Epidermal melanocyte (primary cell): ENCODE data around the gene BDKRB1.

ENCODE experiments used
- DNase-seq: peaks from one replicate; pipeline ENCODE4 v3.0.0; 2011; ENCODE audit warnings: low spot score; ENCODE audit not compliant: insufficient read length

BDKRB1 gene

DNA sequence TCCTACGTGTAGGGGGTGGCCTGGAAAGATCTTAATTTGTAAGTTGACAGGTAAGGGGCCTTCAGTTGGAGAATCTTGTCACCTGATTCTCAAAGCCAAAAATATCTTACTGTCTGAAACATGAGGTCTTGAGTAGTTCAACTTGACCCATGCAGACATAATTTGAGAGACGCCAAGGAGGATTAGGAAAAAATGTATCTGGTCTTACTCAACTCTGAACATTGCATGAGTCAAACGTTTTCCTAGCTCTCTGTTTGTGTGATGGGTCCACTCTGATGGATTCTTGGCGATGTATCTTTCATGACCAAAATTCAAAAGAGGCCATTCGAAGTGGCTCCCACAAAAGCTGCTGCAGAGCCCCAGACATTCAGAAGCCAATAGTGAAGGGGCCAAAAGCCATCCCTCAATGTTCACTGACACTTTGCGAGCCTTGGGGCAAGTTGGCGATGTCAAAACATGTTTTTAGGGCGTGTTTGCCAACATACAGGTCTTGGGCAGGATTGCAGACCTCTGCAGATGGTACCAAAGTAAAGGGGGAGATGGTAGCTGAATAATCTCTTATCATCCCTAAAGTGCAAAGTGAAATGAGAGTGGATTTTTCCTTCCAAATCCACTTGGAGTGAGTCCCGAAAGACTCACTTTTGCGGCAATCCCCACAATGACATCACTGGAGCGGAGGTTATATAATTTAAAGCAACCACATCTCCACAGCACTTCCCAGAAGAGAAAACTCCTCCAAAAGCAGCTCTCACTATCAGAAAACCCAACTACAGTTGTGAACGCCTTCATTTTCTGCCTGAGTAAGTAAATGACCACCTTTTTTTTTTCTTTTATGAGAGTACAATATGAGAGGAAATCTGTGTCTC is at the start of gene BDKRB1:
TSS of gene BDKRB1 (plus strand) at position 710 of the 866 bp plus-strand sequence. CDS start 7,473 bp downstream, outside the sequence.
- no peak for DNase-seq

DNA sequence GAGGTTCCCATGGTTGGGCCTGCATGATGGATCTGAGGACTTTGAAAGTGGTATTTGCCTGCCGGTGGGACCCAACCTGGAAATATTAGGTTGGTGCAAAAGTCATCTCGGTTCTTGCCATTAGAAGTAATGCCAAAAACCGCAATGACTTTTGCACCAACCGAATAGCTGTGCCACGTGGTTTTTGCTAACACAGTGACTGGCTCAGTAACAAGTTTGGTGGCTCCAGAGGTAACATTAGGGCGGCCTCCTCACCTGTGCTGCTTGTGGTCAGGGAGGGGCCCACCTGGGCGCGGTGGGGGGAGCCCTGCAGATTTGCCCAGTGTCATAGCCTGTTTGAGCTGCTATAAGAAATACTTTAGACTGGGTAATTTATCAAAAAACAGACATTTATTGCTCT is 49.5 kb upstream of the BDKRB1 start:
- DNase-seq, result no peak

GRCh38 chr14:96207686-96208085 is 48.3 kb upstream of the BDKRB1 start:
- DNase-seq, result no peak

- DNase-seq, result no peak
Observed at GRCh38 chr14:96208739-96209138, 47.3 kb upstream of the BDKRB1 start.

DNA sequence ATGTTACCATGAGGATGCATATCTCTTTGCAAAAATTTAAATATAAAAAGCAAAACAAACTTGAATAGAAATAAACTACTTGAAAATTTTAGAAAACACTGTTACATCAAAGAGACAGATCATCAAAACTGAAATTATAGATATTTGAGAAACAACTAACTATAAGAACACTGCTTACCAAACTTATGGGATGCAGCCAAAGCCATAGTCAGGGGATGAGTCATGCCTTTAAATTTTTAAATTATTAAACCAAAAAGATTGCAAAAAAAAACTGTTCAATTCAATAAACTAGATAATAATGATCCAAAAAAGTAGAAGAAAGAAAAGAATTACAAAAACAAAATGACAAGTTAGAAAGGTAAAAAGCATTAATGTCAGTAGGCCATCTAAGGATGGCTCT is 43.9 kb upstream of the BDKRB1 start:
- DNase-seq, result no peak

DNA sequence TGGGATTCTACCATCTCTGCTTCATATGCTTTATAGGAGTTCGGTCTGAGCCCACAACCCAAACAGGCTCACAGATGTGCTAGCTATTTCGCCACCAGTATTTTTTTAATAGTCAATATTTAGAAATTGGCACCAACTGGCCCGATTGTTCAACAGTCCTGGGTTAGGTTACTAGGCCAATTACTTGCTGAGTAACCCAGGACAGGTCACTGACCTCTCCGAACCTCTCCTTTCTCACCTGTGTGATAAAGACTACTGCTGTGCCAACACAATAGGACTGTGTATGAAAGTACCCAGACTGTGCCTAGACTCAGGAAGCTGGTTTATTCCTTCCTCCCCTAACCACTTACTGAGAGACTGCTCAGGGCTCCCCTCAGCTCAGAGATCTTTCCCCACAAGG is 43.1 kb upstream of the BDKRB1 start:
- no peak for DNase-seq

- no peak for DNase-seq
Observed at GRCh38 chr14:96213871-96214465, 42.0 kb upstream of the BDKRB1 start.

DNA sequence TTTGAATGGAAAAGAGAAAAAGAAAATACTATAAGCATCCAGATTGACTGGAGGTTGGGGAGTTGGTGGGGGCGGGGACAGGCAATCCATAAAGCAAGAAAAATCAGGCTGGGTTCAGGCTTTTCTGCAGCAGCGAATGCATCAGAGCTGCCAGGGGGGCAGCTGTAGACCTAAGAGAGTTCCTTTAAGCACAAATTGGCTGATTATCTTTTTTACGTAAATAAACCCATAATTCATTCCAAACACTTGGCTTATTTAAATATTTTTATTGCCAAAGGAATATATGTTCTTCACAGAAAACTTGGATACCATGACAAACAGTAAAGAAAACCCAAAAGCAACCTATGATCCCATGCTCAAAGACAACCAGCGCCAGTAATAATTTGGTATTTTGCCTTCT is 41.2 kb upstream of the BDKRB1 start:
- no peak for DNase-seq

- DNase-seq, result no peak
Observed at GRCh38 chr14:96215452-96216244, 40.4 kb upstream of the BDKRB1 start.

DNA sequence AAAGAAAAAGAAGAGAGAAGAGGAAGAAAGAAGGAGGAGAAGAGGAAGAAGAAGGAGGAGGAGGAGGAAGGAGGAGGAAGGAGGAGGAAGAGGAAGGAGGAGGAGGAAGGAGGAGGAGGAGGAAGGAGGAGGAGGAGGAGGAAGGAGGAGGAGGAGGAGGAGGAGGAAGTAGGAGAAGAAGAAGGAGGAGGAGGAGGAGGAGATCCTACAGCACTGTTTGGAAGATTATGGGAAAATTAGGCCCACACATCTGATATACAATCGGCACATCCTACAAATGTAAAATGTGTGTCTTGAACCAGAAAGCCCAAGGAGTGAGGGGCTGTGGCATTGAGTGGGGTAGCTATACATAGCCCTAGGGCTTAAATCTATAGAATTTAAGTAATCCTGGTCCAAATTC is 39.4 kb upstream of the BDKRB1 start:
- DNase-seq, result no peak

DNA sequence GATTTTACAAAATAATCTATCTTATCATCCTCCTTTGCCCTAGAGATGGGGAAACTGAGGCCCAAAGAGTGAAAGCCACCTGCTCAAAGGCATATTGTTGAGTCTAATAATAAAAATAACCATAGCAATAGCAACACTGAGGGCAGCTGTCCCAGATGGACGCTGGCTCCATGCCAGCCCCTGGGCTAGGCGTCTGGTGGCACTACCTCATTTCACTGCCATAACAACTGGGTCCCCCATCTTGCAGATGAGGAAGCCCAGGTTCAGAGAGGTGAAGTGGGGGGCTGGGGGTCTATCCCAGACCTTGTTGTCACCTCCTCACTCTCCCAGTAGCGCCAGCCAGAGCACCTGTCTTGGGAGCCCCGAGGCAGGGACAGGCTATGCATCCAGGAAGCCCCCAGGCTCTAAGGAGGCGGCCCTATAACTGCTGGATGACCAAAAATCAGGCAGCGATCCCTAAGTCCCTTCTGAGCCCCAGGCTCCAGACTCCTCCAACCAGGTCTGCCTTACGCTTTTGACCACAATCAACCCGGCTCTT is 38.6 kb upstream of the BDKRB1 start:
- no peak for DNase-seq

GRCh38 chr14:96221109-96221650 is 34.8 kb upstream of the BDKRB1 start:
- DNase-seq, result no peak

DNA sequence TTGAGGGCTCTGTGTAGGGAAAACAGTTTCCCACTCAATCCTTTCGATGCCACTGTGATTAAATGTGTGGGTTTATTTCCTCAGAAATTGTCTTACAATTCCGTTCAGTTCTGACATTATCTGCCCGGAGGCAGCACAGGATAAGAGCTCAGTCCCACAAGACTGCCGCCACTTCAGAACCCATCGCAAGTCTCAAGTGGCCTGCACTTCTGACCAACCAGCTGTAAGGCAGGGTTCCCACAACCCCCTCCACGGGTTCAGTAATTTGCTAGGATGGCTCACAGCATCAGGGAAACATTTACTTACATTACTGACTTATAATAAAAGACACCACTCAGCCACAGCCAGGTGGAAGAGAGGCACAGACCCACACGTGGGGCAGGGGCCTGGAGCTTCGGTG is 34.2 kb upstream of the BDKRB1 start:
- DNase-seq, result no peak

- no peak for DNase-seq
Observed at GRCh38 chr14:96224480-96225096, 31.4 kb upstream of the BDKRB1 start.

GRCh38 chr14:96225213-96225612 is 30.8 kb upstream of the BDKRB1 start:
- no peak for DNase-seq

GRCh38 chr14:96225745-96226151 is 30.3 kb upstream of the BDKRB1 start:
- DNase-seq, result no peak

DNA sequence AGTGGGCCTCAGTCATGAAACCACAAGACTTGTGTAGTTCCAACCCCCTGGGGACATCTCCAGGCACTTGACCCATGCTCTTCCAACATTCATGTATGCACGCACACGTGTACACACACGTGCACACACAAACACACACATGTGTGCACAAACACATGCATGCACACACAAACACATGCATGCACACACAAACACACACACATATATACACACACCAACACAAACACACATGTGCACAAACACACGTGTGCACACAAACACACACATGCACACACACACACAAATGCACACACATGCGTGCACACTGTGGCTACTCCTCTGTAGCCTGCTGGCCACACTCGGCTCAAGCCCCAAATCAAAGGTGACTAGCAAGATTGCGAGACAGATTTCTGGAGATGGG is 28.6 kb upstream of the BDKRB1 start:
- no peak for DNase-seq

GRCh38 chr14:96229315-96229714 is 26.7 kb upstream of the BDKRB1 start:
- DNase-seq, result no peak

GRCh38 chr14:96231056-96231455 is 25.0 kb upstream of the BDKRB1 start:
- DNase-seq, result no peak

GRCh38 chr14:96231526-96232130 is 24.4 kb upstream of the BDKRB1 start:
- no peak for DNase-seq

DNA sequence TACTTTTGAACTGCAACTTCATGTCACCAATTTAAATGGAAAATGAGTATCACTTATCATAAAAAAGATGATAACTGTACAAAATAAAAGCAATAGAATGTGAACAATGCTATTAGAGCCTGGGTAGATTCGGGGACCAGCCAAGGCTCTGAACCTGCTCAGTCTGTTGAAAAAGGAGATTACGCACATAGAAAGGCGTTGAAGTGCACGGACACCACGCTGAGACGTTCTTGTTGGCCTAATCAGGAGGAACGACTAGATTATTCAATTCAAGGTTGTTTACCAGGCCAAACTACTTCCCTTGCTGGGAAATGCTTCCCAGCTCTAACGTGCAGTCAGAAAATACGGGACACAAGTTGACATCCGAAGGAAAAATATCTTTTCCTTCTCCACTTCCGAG is 23.5 kb upstream of the BDKRB1 start:
- no peak for DNase-seq
